SK-N-MC (cell line): Measurements from ENCODE around the gene TAOK2.

Experiments used
- EZH2 ChIP-seq: fragments of 200-600 bp; sonication (generic); IDR thresholded peaks from one replicate; pipeline ENCODE4 v1.6.1; 2017; ENCODE audit warnings: antibody characterized with exemption
- FOXP2 ChIP-seq: optimal IDR thresholded peaks from 2 replicates; pipeline ENCODE3; 2011; ENCODE audit warnings: mild to moderate bottlenecking, moderate library complexity; ENCODE audit not compliant: insufficient read depth; ENCODE audit errors: extremely low read length, control extremely low read depth
- POLR2AphosphoS5 ChIP-seq: IDR thresholded peaks from 2 replicates; pipeline ENCODE4 v1.6.1; 2012; ENCODE audit warnings: mild to moderate bottlenecking, low read depth, low read length, borderline replicate concordance

DNA sequence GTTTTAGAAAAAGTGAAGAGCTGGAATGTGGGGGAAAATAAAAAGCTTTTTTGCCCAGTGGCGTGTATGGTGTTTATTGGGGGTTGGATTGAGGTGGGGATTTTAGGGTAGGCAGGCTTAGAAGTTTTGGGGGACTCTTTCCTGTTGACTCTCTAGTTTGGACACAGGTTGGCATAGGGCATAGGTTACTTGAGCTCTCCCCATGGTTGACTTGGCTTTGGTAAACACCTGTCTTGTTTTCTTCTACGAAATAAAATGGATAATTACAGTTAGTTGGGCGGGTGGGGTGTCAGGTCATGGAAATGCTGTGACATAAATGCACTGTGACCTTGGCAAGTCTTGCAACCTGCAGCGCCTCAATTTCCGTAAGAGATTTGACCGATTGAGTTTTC is 680 bp upstream of the TAOK2 start:
- TF ChIP-seq POLR2AphosphoS5 (no peak), EZH2 (no peak), FOXP2 (no peak)
